HEK293 (cell line): Measurements from ENCODE around the gene SMAD7.
A peak's percentile ranks its signal among the peaks of the same experiment; 100 is the strongest.

ENCODE experiments used
- INSM2 ChIP-seq: fragments of 450-650 bp; formaldehyde crosslinking; IDR thresholded peaks from 2 replicates; pipeline ENCODE4 v1.5.1; 2016; ENCODE audit warnings: missing biosample characterization, missing genetic modification characterization
- MYNN ChIP-seq: fragments of 450-650 bp; formaldehyde crosslinking; IDR thresholded peaks from 2 replicates; pipeline ENCODE4 v1.5.1; 2016; ENCODE audit warnings: missing biosample characterization, missing genetic modification characterization, borderline replicate concordance
- MZF1 ChIP-seq: fragments of 450-650 bp; formaldehyde crosslinking; IDR thresholded peaks from 2 replicates; pipeline ENCODE4 v1.5.1; 2017; ENCODE audit warnings: missing biosample characterization, missing genetic modification characterization, borderline replicate concordance
- OSR2 ChIP-seq: fragments of 450-650 bp; formaldehyde crosslinking; IDR thresholded peaks from 2 replicates; pipeline ENCODE4 v1.5.1; 2016; ENCODE audit warnings: missing biosample characterization, missing genetic modification characterization
- OVOL3 ChIP-seq: fragments of 450-650 bp; formaldehyde crosslinking; IDR thresholded peaks from 2 replicates; pipeline ENCODE4 v1.5.1; 2016; ENCODE audit warnings: missing biosample characterization, missing genetic modification characterization
- TSHZ1 ChIP-seq: fragments of 450-650 bp; formaldehyde crosslinking; IDR thresholded peaks from 2 replicates; pipeline ENCODE4 v1.5.1; 2016; ENCODE audit warnings: missing biosample characterization, missing genetic modification characterization, borderline replicate concordance
- YY1 ChIP-seq: fragments of 450-650 bp; formaldehyde crosslinking; IDR thresholded peaks from 2 replicates; pipeline ENCODE4 v1.5.1; 2018; ENCODE audit warnings: missing biosample characterization, missing genetic modification characterization
- ZBTB17 ChIP-seq: fragments of 450-650 bp; formaldehyde crosslinking; IDR thresholded peaks from 2 replicates; pipeline ENCODE4 v1.5.1; 2016; ENCODE audit warnings: missing biosample characterization, missing genetic modification characterization
- ZNF155 ChIP-seq: fragments of 450-650 bp; formaldehyde crosslinking; IDR thresholded peaks from 2 replicates; pipeline ENCODE4 v1.5.1; 2016; ENCODE audit warnings: missing biosample characterization, missing genetic modification characterization
- ZNF18 ChIP-seq: fragments of 450-650 bp; formaldehyde crosslinking; IDR thresholded peaks from 2 replicates; pipeline ENCODE4 v1.5.1; 2016; ENCODE audit warnings: missing biosample characterization, missing genetic modification characterization
- ZNF19 ChIP-seq: fragments of 450-650 bp; formaldehyde crosslinking; IDR thresholded peaks from 2 replicates; pipeline ENCODE4; 2016; ENCODE audit warnings: missing biosample characterization, missing genetic modification characterization, low read depth
- ZNF513 ChIP-seq: fragments of 450-650 bp; IDR thresholded peaks from 2 replicates; pipeline ENCODE4 v1.5.1; 2018; ENCODE audit warnings: missing biosample characterization, missing genetic modification characterization
- ZNF530 ChIP-seq: fragments of 450-650 bp; formaldehyde crosslinking; IDR thresholded peaks from 2 replicates; pipeline ENCODE4 v1.5.1; 2016; ENCODE audit warnings: low read depth, missing biosample characterization, missing genetic modification characterization
- ZNF555 ChIP-seq: fragments of 450-650 bp; formaldehyde crosslinking; conservative IDR thresholded peaks from 2 replicates; pipeline ENCODE4 v1.5.1; 2017; ENCODE audit warnings: missing biosample characterization, mild to moderate bottlenecking, missing genetic modification characterization, inconsistent platforms
- ZNF623 ChIP-seq: fragments of 450-650 bp; formaldehyde crosslinking; IDR thresholded peaks from 2 replicates; pipeline ENCODE4 v1.5.1; 2016; ENCODE audit warnings: missing biosample characterization, missing genetic modification characterization
- ZNF830 ChIP-seq: fragments of 450-650 bp; IDR thresholded peaks from 2 replicates; pipeline ENCODE4 v1.5.0; 2018; ENCODE audit warnings: missing biosample characterization, missing genetic modification characterization, low read depth, mild to moderate bottlenecking, moderate library complexity
- TF ChIP-seq, protein P1 (sequence below): fragments of 450-650 bp; formaldehyde crosslinking; IDR thresholded peaks from 2 replicates; pipeline ENCODE4 v1.5.1; 2016; ENCODE audit warnings: missing biosample characterization, missing genetic modification characterization
- TF ChIP-seq, protein P2 (sequence below): fragments of 450-650 bp; formaldehyde crosslinking; IDR thresholded peaks from 2 replicates; pipeline ENCODE4 v1.5.1; 2016; ENCODE audit warnings: missing biosample characterization, missing genetic modification characterization, low read depth
- TF ChIP-seq, protein P3 (sequence below): fragments of 450-650 bp; formaldehyde crosslinking; IDR thresholded peaks from 2 replicates; pipeline ENCODE4 v1.5.1; 2016; ENCODE audit warnings: missing biosample characterization, missing genetic modification characterization
- TF ChIP-seq, protein P4 (sequence below): fragments of 450-650 bp; formaldehyde crosslinking; IDR thresholded peaks from 2 replicates; pipeline ENCODE4 v1.5.1; 2016; ENCODE audit warnings: missing biosample characterization, missing genetic modification characterization
- TF ChIP-seq, protein P5 (sequence below): fragments of 450-650 bp; formaldehyde crosslinking; IDR thresholded peaks from 2 replicates; pipeline ENCODE4 v1.5.1; 2017; ENCODE audit warnings: missing biosample characterization, missing genetic modification characterization

Gene SMAD7

DNA sequence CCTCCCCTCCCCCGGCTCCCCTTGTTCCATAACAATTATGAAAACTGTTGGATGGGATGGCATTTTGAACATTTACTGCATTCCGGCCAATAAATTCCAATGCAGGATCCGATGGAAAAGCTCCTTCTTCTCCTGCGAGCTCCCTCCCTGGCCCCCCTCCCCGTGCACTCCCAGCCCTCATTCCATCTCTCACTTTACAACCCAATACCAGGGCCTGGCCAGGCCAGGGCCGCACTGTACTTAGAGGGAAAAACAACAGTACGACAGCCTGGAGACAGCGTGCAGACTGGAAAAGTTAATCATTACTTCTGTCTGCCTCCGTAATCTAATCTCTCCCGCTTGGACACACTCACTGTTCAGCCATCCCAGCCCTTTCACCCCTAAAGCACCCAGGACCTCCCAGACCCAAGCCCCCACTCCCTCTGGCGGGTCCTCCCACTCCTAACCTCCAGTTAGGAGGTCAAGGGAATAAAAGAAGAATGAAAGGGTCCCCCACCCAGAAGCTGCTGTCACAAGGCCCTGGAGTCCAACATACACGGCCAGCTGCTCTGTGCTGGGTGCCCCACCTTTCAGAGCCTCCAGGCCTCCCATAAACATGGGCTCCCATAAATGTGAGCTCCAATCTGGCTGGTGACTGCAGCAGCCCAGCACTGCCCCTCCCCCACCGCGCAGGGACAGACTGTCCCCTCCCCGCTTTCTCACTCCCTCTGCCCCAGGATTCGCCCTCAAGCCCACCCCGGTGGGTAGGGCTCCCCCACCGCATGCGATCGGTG lies 20.6 kb downstream of the SMAD7 start (continued):
- TF ChIP-seq TSHZ1 (no peak), MYNN (tag by site-specific recombination) (no peak), ZNF830 (tag by site-specific recombination) (no peak), ZNF513 (no peak), ZBTB17 (tag by site-specific recombination) (0 out of 2 replicates have a peak, but pooled peaks have one; percentile 34), MZF1 (tag by site-specific recombination) (no peak), OSR2 (peak; percentile 25), ZNF555 (tag by site-specific recombination) (no peak), ZNF18 (tag by site-specific recombination) (no peak), OVOL3 (tag by site-specific recombination) (no peak), INSM2 (tag by site-specific recombination) (no peak), ZNF623 (tag by site-specific recombination) (no peak), ZNF155 (tag by site-specific recombination) (no peak), ZNF530 (no peak), ZNF19 (tag by site-specific recombination) (no peak), YY1 (no peak)
- TF ChIP-seq, protein P1, sequence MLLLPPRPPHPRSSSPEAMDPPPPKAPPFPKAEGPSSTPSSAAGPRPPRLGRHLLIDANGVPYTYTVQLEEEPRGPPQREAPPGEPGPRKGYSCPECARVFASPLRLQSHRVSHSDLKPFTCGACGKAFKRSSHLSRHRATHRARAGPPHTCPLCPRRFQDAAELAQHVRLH (tag by site-specific recombination), result no peak
- TF ChIP-seq, protein P2, sequence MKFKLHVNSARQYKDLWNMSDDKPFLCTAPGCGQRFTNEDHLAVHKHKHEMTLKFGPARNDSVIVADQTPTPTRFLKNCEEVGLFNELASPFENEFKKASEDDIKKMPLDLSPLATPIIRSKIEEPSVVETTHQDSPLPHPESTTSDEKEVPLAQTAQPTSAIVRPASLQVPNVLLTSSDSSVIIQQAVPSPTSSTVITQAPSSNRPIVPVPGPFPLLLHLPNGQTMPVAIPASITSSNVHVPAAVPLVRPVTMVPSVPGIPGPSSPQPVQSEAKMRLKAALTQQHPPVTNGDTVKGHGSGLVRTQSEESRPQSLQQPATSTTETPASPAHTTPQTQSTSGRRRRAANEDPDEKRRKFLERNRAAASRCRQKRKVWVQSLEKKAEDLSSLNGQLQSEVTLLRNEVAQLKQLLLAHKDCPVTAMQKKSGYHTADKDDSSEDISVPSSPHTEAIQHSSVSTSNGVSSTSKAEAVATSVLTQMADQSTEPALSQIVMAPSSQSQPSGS (tag by site-specific recombination), result no peak
- TF ChIP-seq, protein P3, sequence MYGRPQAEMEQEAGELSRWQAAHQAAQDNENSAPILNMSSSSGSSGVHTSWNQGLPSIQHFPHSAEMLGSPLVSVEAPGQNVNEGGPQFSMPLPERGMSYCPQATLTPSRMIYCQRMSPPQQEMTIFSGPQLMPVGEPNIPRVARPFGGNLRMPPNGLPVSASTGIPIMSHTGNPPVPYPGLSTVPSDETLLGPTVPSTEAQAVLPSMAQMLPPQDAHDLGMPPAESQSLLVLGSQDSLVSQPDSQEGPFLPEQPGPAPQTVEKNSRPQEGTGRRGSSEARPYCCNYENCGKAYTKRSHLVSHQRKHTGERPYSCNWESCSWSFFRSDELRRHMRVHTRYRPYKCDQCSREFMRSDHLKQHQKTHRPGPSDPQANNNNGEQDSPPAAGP (tag by site-specific recombination), result 0 out of 2 replicates have a peak, but pooled peaks have one; percentile 56
- TF ChIP-seq, protein P4, sequence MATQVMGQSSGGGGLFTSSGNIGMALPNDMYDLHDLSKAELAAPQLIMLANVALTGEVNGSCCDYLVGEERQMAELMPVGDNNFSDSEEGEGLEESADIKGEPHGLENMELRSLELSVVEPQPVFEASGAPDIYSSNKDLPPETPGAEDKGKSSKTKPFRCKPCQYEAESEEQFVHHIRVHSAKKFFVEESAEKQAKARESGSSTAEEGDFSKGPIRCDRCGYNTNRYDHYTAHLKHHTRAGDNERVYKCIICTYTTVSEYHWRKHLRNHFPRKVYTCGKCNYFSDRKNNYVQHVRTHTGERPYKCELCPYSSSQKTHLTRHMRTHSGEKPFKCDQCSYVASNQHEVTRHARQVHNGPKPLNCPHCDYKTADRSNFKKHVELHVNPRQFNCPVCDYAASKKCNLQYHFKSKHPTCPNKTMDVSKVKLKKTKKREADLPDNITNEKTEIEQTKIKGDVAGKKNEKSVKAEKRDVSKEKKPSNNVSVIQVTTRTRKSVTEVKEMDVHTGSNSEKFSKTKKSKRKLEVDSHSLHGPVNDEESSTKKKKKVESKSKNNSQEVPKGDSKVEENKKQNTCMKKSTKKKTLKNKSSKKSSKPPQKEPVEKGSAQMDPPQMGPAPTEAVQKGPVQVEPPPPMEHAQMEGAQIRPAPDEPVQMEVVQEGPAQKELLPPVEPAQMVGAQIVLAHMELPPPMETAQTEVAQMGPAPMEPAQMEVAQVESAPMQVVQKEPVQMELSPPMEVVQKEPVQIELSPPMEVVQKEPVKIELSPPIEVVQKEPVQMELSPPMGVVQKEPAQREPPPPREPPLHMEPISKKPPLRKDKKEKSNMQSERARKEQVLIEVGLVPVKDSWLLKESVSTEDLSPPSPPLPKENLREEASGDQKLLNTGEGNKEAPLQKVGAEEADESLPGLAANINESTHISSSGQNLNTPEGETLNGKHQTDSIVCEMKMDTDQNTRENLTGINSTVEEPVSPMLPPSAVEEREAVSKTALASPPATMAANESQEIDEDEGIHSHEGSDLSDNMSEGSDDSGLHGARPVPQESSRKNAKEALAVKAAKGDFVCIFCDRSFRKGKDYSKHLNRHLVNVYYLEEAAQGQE (tag by site-specific recombination), result no peak
- TF ChIP-seq, protein P5, sequence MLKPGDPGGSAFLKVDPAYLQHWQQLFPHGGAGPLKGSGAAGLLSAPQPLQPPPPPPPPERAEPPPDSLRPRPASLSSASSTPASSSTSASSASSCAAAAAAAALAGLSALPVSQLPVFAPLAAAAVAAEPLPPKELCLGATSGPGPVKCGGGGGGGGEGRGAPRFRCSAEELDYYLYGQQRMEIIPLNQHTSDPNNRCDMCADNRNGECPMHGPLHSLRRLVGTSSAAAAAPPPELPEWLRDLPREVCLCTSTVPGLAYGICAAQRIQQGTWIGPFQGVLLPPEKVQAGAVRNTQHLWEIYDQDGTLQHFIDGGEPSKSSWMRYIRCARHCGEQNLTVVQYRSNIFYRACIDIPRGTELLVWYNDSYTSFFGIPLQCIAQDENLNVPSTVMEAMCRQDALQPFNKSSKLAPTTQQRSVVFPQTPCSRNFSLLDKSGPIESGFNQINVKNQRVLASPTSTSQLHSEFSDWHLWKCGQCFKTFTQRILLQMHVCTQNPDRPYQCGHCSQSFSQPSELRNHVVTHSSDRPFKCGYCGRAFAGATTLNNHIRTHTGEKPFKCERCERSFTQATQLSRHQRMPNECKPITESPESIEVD (tag by site-specific recombination), result peak; percentile 42
